ENCODE data around the gene DPT. TPM values are rescaled to one million over a fixed set of nuclear protein-coding genes. Genes with fewer than 3 reads are reported as not detected.

DPT gene
- total RNA-seq, 1 donor from 2014 or later: not detected

DNA sequence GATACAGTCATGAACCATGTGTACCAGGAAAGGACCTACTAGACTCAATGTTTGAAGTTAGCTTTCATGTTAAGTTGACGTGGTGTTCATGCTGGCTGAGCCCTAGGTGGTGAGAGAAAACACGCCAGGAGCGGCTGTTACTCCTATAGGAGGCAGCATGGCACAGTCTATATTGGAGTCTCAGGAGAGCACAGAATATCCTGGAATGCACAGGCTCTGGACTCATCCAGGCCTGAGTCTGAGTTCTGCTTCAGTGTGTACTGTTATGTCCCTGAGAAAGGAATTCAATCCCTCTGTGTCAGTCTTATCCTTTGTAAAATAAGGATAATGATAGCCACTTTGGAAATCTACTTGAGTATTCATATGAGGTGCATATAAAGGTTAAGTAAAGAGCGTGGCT is 41.2 kb downstream of the DPT start:
- H3K27me3 ChIP-seq (ENCODE audit: insufficient read depth, low read length): no peaks in the 10 kb centered on the region
- no peaks in the 10 kb centered on the region for H3K9me3 ChIP-seq (ENCODE audit: insufficient read depth, low read depth, low read length)
- no peaks in the 10 kb centered on the region for H4K20me1 ChIP-seq (ENCODE audit: insufficient read depth, low read length)
- no peak overlapping the region for H3K9ac ChIP-seq (ENCODE audit: low read length)
- no peak overlapping the region for H3K27ac ChIP-seq (ENCODE audit: low read depth, low read length)
- no peak overlapping the region for H3K27ac Mint-ChIP-seq (ENCODE audit: unreplicated experiment)
- H3K36me3 ChIP-seq (ENCODE audit: insufficient read depth, low read length): no peaks in the 10 kb centered on the region
- H3K9me3 Mint-ChIP-seq (ENCODE audit: unreplicated experiment): peaks cover 3% of the 10 kb centered on the region
- FAIRE-seq (no peak), DNase-seq (ENCODE audit: low read depth) (no peak)
- H3K4me3 ChIP-seq (ENCODE audit: insufficient read depth, low read depth, low read length): no peak overlapping the region
- no peaks in the 10 kb centered on the region for H3K27me3 Mint-ChIP-seq (ENCODE audit: low read depth, unreplicated experiment)
- no peaks in the 10 kb centered on the region for H3K36me3 Mint-ChIP-seq (ENCODE audit: low read depth, unreplicated experiment)
- no peak overlapping the region for H2AFZ ChIP-seq (ENCODE audit: low read depth, low read length)
- no peak overlapping the region for H3K4me2 ChIP-seq (ENCODE audit: low read length)
- no peak for TF ChIP-seq CTCF (IDR thresholded peaks at IDR 0.05; ENCODE audit: insufficient read depth, low read depth, low read length)
- peaks cover 6% of the 10 kb centered on the region for H3K4me1 ChIP-seq (ENCODE audit: insufficient read depth, low read length)
- peaks cover 17% of the 10 kb centered on the region for H3K4me1 Mint-ChIP-seq (ENCODE audit: low read depth, unreplicated experiment)
- no peaks in the 10 kb centered on the region for H3K79me2 ChIP-seq (ENCODE audit: insufficient read depth, low read length)
- no peak overlapping the region for H3K4me3 Mint-ChIP-seq (ENCODE audit: unreplicated experiment)

DNA sequence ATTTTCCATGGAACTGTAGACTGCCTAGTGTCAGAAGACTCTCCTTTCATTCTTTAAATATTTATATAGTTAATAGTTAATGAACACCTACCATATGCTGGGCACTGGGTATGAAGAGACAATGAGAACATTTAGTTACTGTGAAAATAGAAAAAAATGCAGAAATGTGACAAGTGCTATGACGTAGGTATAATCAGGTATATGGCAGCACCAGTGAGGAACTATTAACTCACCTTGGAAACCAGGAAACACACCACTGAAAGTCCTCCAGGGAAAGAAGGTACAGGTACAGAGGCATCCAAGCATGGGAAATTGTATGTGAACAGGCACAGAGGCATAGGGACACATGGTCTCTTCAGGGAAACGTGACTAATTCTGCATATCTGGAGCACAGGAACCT is 42.3 kb downstream of the DPT start:
- H3K79me2 ChIP-seq (ENCODE audit: insufficient read depth, low read length): no peaks in the 10 kb centered on the region

GRCh38 chr1:168683871-168684270 is 45.1 kb downstream of the DPT start:
- no peak overlapping the region for H3K27ac Mint-ChIP-seq (ENCODE audit: unreplicated experiment)

More for the DNA sequence above, 42.3 kb downstream of the DPT start:
- Mint-ChIP-seq H3K36me3 (ENCODE audit: low read depth, unreplicated experiment) (no peaks in the 10 kb centered on the region), H3K4me3 (ENCODE audit: unreplicated experiment) (no peak overlapping the region), H3K9me3 (ENCODE audit: unreplicated experiment) (peaks cover 3% of the 10 kb centered on the region), H3K4me1 (ENCODE audit: low read depth, unreplicated experiment) (peaks cover 17% of the 10 kb centered on the region), H3K27me3 (ENCODE audit: low read depth, unreplicated experiment) (no peaks in the 10 kb centered on the region), H3K27ac (ENCODE audit: unreplicated experiment) (no peak overlapping the region)
- H3K9me3 ChIP-seq (ENCODE audit: insufficient read depth, low read depth, low read length): no peaks in the 10 kb centered on the region
- H3K36me3 ChIP-seq (ENCODE audit: insufficient read depth, low read length): no peaks in the 10 kb centered on the region
- peaks cover 6% of the 10 kb centered on the region for H3K4me1 ChIP-seq (ENCODE audit: insufficient read depth, low read length)
- H4K20me1 ChIP-seq (ENCODE audit: insufficient read depth, low read length): no peaks in the 10 kb centered on the region
- no peak overlapping the region for H3K4me3 ChIP-seq (ENCODE audit: insufficient read depth, low read depth, low read length)
- H3K27me3 ChIP-seq (ENCODE audit: insufficient read depth, low read length): no peaks in the 10 kb centered on the region
- DNase-seq (ENCODE audit: low read depth) (no peak), FAIRE-seq (no peak)
- TF ChIP-seq CTCF (IDR thresholded peaks at IDR 0.05; ENCODE audit: insufficient read depth, low read depth, low read length) (no peak), EZH2 (IDR thresholded peaks at IDR 0.05; ENCODE audit: insufficient read depth, low read length) (no peak)
- no peak overlapping the region for H3K27ac ChIP-seq (ENCODE audit: low read depth, low read length)
- no peak overlapping the region for H3K4me2 ChIP-seq (ENCODE audit: low read length)
- no peak overlapping the region for H2AFZ ChIP-seq (ENCODE audit: low read depth, low read length)
- H3K9ac ChIP-seq (ENCODE audit: low read length): no peak overlapping the region

More at GRCh38 chr1:168683871-168684270, 45.1 kb downstream of the DPT start:
- H3K9me3 Mint-ChIP-seq (ENCODE audit: unreplicated experiment): peaks cover 11% of the 10 kb centered on the region
- Histone ChIP-seq H3K36me3 (ENCODE audit: insufficient read depth, low read length) (no peaks in the 10 kb centered on the region), H3K27ac (ENCODE audit: low read depth, low read length) (no peak overlapping the region), H4K20me1 (ENCODE audit: insufficient read depth, low read length) (no peaks in the 10 kb centered on the region), H3K4me2 (ENCODE audit: low read length) (no peak overlapping the region), H3K9ac (ENCODE audit: low read length) (no peak overlapping the region), H3K4me3 (ENCODE audit: insufficient read depth, low read depth, low read length) (no peak overlapping the region), H3K9me3 (ENCODE audit: insufficient read depth, low read depth, low read length) (no peaks in the 10 kb centered on the region), H3K4me1 (ENCODE audit: insufficient read depth, low read length) (no peaks in the 10 kb centered on the region), H3K27me3 (ENCODE audit: insufficient read depth, low read length) (no peaks in the 10 kb centered on the region), H3K79me2 (ENCODE audit: insufficient read depth, low read length) (no peaks in the 10 kb centered on the region), H2AFZ (ENCODE audit: low read depth, low read length) (no peak overlapping the region)
- H3K27me3 Mint-ChIP-seq (ENCODE audit: low read depth, unreplicated experiment): no peaks in the 10 kb centered on the region
- no peak for DNase-seq (ENCODE audit: low read depth)
- TF ChIP-seq EZH2 (IDR thresholded peaks at IDR 0.05; ENCODE audit: insufficient read depth, low read length): no peak
- no peak overlapping the region for H3K4me3 Mint-ChIP-seq (ENCODE audit: unreplicated experiment)
- H3K36me3 Mint-ChIP-seq (ENCODE audit: low read depth, unreplicated experiment): no peaks in the 10 kb centered on the region
- H3K4me1 Mint-ChIP-seq (ENCODE audit: low read depth, unreplicated experiment): peaks cover 4% of the 10 kb centered on the region
- FAIRE-seq: no peak
